ENCODE results near the gene MED26.

- TF ChIP-seq CTCF (IDR thresholded peaks at IDR 0.05; ENCODE audit: borderline replicate concordance, extremely low read depth, low read length, poor library complexity, severe bottlenecking) = no peak
- TF ChIP-seq EZH2 (IDR thresholded peaks at IDR 0.05; ENCODE audit: borderline replicate concordance, low read depth, low read length, severe bottlenecking) = no peak
Observed at GRCh38 chr19:16595097-16595496, 32.9 kb downstream of the MED26 start.
